ENCODE results near the gene GFAP.

DNA sequence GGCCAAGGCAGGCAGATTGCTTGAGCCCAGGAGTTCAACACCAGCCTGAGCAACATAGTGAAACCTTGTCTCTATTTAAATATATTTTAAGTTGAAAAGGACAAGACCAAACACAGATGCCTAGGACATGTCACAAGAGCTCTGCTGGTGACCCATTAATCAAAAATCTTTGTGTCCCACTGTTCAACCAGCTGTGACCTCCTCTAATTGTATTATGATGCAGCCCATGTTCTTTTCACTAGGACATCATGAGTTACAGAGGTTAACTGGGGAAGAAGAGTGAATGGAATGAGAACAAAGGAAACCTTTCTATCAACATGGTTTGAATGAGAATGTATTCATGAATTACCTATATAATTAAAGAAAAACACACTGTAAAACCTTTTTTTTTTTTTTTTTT is 23.1 kb downstream of the GFAP start:
- TF ChIP-seq, protein P1, sequence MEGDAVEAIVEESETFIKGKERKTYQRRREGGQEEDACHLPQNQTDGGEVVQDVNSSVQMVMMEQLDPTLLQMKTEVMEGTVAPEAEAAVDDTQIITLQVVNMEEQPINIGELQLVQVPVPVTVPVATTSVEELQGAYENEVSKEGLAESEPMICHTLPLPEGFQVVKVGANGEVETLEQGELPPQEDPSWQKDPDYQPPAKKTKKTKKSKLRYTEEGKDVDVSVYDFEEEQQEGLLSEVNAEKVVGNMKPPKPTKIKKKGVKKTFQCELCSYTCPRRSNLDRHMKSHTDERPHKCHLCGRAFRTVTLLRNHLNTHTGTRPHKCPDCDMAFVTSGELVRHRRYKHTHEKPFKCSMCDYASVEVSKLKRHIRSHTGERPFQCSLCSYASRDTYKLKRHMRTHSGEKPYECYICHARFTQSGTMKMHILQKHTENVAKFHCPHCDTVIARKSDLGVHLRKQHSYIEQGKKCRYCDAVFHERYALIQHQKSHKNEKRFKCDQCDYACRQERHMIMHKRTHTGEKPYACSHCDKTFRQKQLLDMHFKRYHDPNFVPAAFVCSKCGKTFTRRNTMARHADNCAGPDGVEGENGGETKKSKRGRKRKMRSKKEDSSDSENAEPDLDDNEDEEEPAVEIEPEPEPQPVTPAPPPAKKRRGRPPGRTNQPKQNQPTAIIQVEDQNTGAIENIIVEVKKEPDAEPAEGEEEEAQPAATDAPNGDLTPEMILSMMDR (IDR thresholded peaks at IDR 0.05; ENCODE audit: poor library complexity), result no peak
- no peak for TF ChIP-seq EZH2phosphoT487 (IDR thresholded peaks at IDR 0.05; ENCODE audit: low read depth, severe bottlenecking, unreplicated experiment)
